Measurements from ENCODE around the gene SACS. TPM values are rescaled to one million over a fixed set of nuclear protein-coding genes. Genes with fewer than 3 reads are reported as not detected.

Gene SACS
- total and polyA plus RNA-seq, 9 donors, result 3.2 to 16.9 (median 13.0) TPM

DNA sequence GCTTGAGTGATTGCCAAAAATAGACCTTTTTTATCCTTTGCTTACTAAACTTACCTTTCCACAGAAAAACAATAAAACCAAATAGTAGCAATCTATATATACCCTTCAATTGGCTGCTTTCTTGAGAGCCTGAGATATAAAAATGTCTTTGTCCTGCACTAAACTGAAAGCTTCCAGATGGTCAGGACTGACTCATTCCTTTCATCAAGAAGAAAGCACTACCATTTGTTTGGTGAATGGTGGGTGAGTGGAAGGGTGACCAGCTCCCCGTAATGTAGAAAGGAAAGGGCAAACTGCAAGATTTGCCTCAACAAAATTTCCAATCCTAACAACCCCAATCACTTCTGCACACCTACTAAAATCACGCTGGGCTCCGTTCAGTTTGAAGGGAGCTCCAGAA, 67.8 kb downstream of the SACS start:
- 96 to 98% (median 96%) methylated on average over 3 of the region's 3 CpGs for WGBS, 3 donors

DNA sequence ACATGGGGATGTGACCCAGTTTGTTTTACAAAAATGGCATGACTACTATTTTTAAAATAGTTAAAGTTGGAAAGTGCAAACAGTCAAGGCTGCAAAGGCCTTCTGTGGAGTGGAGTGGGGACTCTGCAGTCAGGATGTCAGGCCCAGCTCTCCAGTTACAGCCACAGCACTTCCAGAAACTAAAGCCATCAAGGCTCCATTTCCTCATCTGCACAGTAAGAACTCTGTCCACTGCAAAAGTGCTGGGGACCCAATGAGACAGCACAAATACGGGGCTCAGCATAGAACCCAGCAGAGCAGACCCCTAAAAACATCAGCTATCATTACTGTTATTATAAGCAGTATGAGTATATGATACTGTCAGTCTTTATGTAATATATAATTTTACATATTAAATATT, 73.6 kb downstream of the SACS start:
- intact Hi-C loops (cut with DNase I), result no loop called here
- H3K27me3 ChIP-seq, result no peaks in the 10 kb centered on the region
- DNase-seq, result no peak
- TF ChIP-seq CTCF (IDR thresholded peaks at IDR 0.05) (no peak), EP300 (IDR thresholded peaks at IDR 0.05) (no peak), POLR2A (IDR thresholded peaks at IDR 0.05) (no peak)
- WGBS, 3 donors, result 79 to 83% (median 81%) methylated on average over 1 of the region's 1 CpG
- no peaks in the 10 kb centered on the region for H3K36me3 ChIP-seq
- H3K9me3 ChIP-seq, result no peaks in the 10 kb centered on the region
- no peaks in the 10 kb centered on the region for H3K4me1 ChIP-seq (ENCODE audit: insufficient read depth)
- no peak overlapping the region for H3K27ac ChIP-seq
- H3K4me3 ChIP-seq, result no peak overlapping the region

More for the DNA sequence above, 67.8 kb downstream of the SACS start:
- TF ChIP-seq POLR2A (IDR thresholded peaks at IDR 0.05) (no peak), CTCF (IDR thresholded peaks at IDR 0.05) (no peak), EP300 (IDR thresholded peaks at IDR 0.05) (no peak)
- DNase-seq, result no peak
- Histone ChIP-seq H3K27ac (no peak overlapping the region), H3K4me3 (no peak overlapping the region), H3K4me1 (ENCODE audit: insufficient read depth) (no peaks in the 10 kb centered on the region), H3K27me3 (no peaks in the 10 kb centered on the region), H3K36me3 (no peaks in the 10 kb centered on the region), H3K9me3 (no peaks in the 10 kb centered on the region)
- intact Hi-C loops (cut with DNase I), result no loop called here

DNA sequence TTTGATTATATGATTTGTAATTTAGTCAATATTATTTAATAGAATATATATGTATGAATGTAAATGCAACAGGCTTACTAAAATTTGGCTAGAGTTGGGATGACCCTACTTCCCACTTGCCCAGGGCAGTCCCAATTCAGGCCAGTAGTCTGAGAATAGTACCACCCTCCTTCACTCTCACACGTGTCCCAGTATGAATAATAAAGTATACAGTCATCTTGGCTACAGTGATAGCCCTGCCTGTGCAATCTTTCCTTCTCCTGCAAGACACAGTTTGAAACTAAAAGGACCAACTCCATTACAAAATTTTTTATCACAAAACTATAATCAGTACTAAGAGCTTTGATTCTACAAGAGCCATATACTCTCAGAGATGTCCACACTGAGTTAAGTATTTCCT, 76.2 kb downstream of the SACS start:
- TF ChIP-seq CTCF (IDR thresholded peaks at IDR 0.05) (no peak), EP300 (IDR thresholded peaks at IDR 0.05) (no peak), POLR2A (IDR thresholded peaks at IDR 0.05) (no peak)
- no peaks in the 10 kb centered on the region for H3K36me3 ChIP-seq

GRCh38 chr13:23356368-23356767, 77.1 kb downstream of the SACS start:
- Histone ChIP-seq H3K4me3 (no peak overlapping the region), H3K36me3 (no peaks in the 10 kb centered on the region), H3K27me3 (no peaks in the 10 kb centered on the region), H3K4me1 (ENCODE audit: insufficient read depth) (no peaks in the 10 kb centered on the region), H3K27ac (no peak overlapping the region), H3K9me3 (no peaks in the 10 kb centered on the region)
- intact Hi-C loops (cut with DNase I), result no loop called here
- no peak for DNase-seq
- WGBS, 3 donors, result 85 to 96% (median 92%) methylated on average over 2 of the region's 2 CpGs
- no peak for TF ChIP-seq EP300 (IDR thresholded peaks at IDR 0.05)
- TF ChIP-seq CTCF (IDR thresholded peaks at IDR 0.05), result no peak
- TF ChIP-seq POLR2A (IDR thresholded peaks at IDR 0.05), result no peak

More for the DNA sequence above, 76.2 kb downstream of the SACS start:
- H3K9me3 ChIP-seq, result no peaks in the 10 kb centered on the region
- intact Hi-C loops (cut with DNase I), result no loop called here
- WGBS, 3 donors, result 80 to 90% (median 84%) methylated on average over 1 of the region's 1 CpG
- DNase-seq, result no peak
- no peak overlapping the region for H3K27ac ChIP-seq
- H3K4me1 ChIP-seq (ENCODE audit: insufficient read depth), result no peaks in the 10 kb centered on the region
- no peak overlapping the region for H3K4me3 ChIP-seq
- H3K27me3 ChIP-seq, result no peaks in the 10 kb centered on the region
